PC-9 (cell line): Measurements from ENCODE around the gene SRC. TPM values are rescaled to one million over a fixed set of nuclear protein-coding genes. Genes with fewer than 3 reads are reported as not detected.

ENCODE experiments used
- BruUV-seq: library from RNA; stranded (reverse); fragments of 400-500 nt; replicated peaks from 2 replicates; lab custom pipeline; 2021; lab: Mats Ljungman, UMichigan
- CTCF ChIA-PET: fragments of 300-600 bp; sonication (Branson Sonifier 250); formaldehyde crosslinking; loops from one replicate; lab custom pipeline; 2022; ENCODE audit warnings: antibody characterized with exemption; lab: Charles Lee
- POLR2A ChIA-PET: fragments of 300-600 bp; sonication (Branson Sonifier 250); formaldehyde crosslinking; loops from one replicate; lab custom pipeline; 2022; ENCODE audit warnings: antibody characterized with exemption; ENCODE audit not compliant: unreplicated experiment; lab: Charles Lee
- DNase-seq, 2 experiments: peaks; one replicate each; pipeline versions ENCODE4 v3.0.0 to v3.0.0-alpha.2; 2015 to 2022; ENCODE audit warnings: mixed read lengths in 1 of 2
- H2AFZ ChIP-seq: fragments of 200-600 bp; sonication (generic); 2 replicates; pipeline ENCODE4 v1.8.1; 2017; ENCODE audit warnings: antibody characterized with exemption
- H3F3A ChIP-seq: fragments of 200-600 bp; sonication (generic); 2 replicates; pipeline ENCODE4 v1.8.1; 2017; ENCODE audit warnings: antibody characterized with exemption, mild to moderate bottlenecking, low read depth; ENCODE audit not compliant: insufficient read depth
- H3K27ac ChIP-seq: fragments of 200-600 bp; sonication (generic); 2 replicates; pipeline ENCODE4 v1.6.1; 2016; ENCODE audit warnings: mixed run types
- H3K27me3 ChIP-seq: fragments of 200-600 bp; sonication (generic); 2 replicates; pipeline ENCODE4 v1.6.1; 2016; ENCODE audit warnings: low read depth, mixed run types; ENCODE audit not compliant: insufficient read depth
- H3K36me3 ChIP-seq: fragments of 200-600 bp; sonication (generic); 2 replicates; pipeline ENCODE4 v1.6.1; 2016; ENCODE audit warnings: low read depth, mixed run types
- H3K4me1 ChIP-seq: fragments of 200-600 bp; sonication (generic); replicated peaks from 2 replicates; pipeline ENCODE4 v1.6.1; 2016; ENCODE audit warnings: mixed run types; ENCODE audit not compliant: insufficient read depth
- H3K4me2 ChIP-seq: fragments of 200-600 bp; sonication (generic); 2 replicates; pipeline ENCODE4 v1.6.1; 2017; ENCODE audit warnings: mixed run types
- H3K4me3 ChIP-seq: fragments of 200-600 bp; sonication (generic); 2 replicates; pipeline ENCODE4 v1.6.1; 2016; ENCODE audit warnings: mixed run types
- H3K79me2 ChIP-seq: fragments of 200-600 bp; sonication (generic); 2 replicates; pipeline ENCODE4 v1.6.1; 2017; ENCODE audit warnings: low read depth, mixed run types
- H3K9me2 ChIP-seq: fragments of 200-600 bp; sonication (generic); 2 replicates; pipeline ENCODE4 v1.8.1; 2017; ENCODE audit warnings: mild to moderate bottlenecking; ENCODE audit not compliant: insufficient read depth
- H3K9me3 ChIP-seq: fragments of 200-600 bp; sonication (generic); 2 replicates; pipeline ENCODE4 v1.8.1; 2016; ENCODE audit warnings: low read depth; ENCODE audit not compliant: insufficient read depth
- H4K20me1 ChIP-seq: fragments of 200-600 bp; sonication (generic); 2 replicates; pipeline ENCODE4 v1.8.1; 2017; ENCODE audit not compliant: insufficient read depth
- CTCF ChIP-seq: fragments of 200-600 bp; sonication (generic); conservative IDR thresholded peaks from 2 replicates; pipeline ENCODE4 v1.6.1; 2017; ENCODE audit warnings: mixed run types, antibody characterized with exemption, mild to moderate bottlenecking, moderate library complexity
- EZH2 ChIP-seq: fragments of 200-600 bp; sonication (generic); IDR thresholded peaks from 2 replicates; pipeline ENCODE4 v1.8.0; 2017; ENCODE audit warnings: antibody characterized with exemption, low read depth
- intact Hi-C: fragments of 100-400 bp; cut with micrococcal nuclease; formaldehyde crosslinking; loops from one replicate; pipeline ENCODE4 v1.10.0; 2022; ENCODE audit not compliant: unreplicated experiment
- total RNA-seq: library from RNA; stranded (reverse); gene quantifications from 2 replicates; pipeline ENCODE4 v1.2.3, GENCODE V29; 2021

Gene SRC
- total RNA-seq, 1 experiment from 2014 or later = 58.4 TPM

GRCh38 chr20:37425103-37425625 lies 79.2 kb downstream of the SRC start:
- ChIA-PET POLR2A (no interaction called here), CTCF (no interaction called here)
- H3K4me3 ChIP-seq = no peak overlapping the region
- H3K9me2 ChIP-seq = no peaks in the 10 kb centered on the region
- H3K9me3 ChIP-seq = no peaks in the 10 kb centered on the region
- no peak overlapping the region for H3K27ac ChIP-seq
- no peak for TF ChIP-seq CTCF
- no peak for TF ChIP-seq EZH2
- no peak overlapping the region for H3K4me2 ChIP-seq
- H3F3A ChIP-seq = no peaks in the 10 kb centered on the region
- H3K79me2 ChIP-seq = no peaks in the 10 kb centered on the region
- no peak overlapping the region for H2AFZ ChIP-seq
- DNase-seq = no peak
- no peaks in the 10 kb centered on the region for H3K4me1 ChIP-seq
- BruUV-seq = no TSS peak
- intact Hi-C loops = no loop called here
- H4K20me1 ChIP-seq = peaks cover 5% of the 10 kb centered on the region; the same call in 1 of the 2 replicates
- H3K36me3 ChIP-seq = no peaks in the 10 kb centered on the region
- peaks cover 98% of the 10 kb centered on the region for H3K27me3 ChIP-seq

DNA sequence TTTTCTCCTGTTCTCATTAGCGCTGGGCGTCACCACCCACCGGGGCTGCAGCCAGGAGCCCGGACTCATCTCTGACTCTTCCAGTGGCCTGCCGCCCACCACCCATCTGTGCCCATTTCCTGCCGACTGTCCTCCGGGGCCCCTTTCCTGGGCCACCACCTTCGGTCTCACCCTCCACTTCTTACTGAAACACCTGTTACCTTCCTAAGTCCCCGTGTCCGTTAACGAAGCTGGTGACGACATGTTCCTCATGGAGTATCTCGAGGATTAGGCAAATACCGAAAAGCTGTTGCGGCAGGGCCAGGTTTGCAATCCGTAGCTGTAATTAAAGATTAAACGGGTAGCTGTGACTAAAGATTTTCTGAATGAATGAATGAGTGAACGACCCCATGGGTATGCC lies 80.2 kb downstream of the SRC start:
- Histone ChIP-seq H3F3A (no peaks in the 10 kb centered on the region), H4K20me1 (peaks cover 4% of the 10 kb centered on the region; the same call in 1 of the 2 replicates), H3K9me3 (no peaks in the 10 kb centered on the region), H3K79me2 (no peaks in the 10 kb centered on the region), H3K36me3 (no peaks in the 10 kb centered on the region), H3K27me3 (peaks cover 98% of the 10 kb centered on the region), H2AFZ (no peak overlapping the region), H3K4me2 (no peak overlapping the region), H3K9me2 (no peaks in the 10 kb centered on the region), H3K4me3 (no peak overlapping the region), H3K27ac (no peak overlapping the region), H3K4me1 (no peaks in the 10 kb centered on the region)
- ChIA-PET CTCF (no interaction called here), POLR2A (interaction anchor here (0.5 kb wide), 1 partner anchor 151 kb away, joined by 5 read pairs; no protein-coding TSS in a partner anchor)
- DNase-seq = no peak
- intact Hi-C loops = no loop called here
- BruUV-seq = no TSS peak
- no peak for TF ChIP-seq EZH2
- no peak for TF ChIP-seq CTCF

- ChIA-PET POLR2A (no interaction called here), CTCF (no interaction called here)
- no peak for TF ChIP-seq EZH2
- no peak for TF ChIP-seq CTCF
- Histone ChIP-seq H3K9me3 (no peaks in the 10 kb centered on the region), H3K27me3 (peaks cover 98% of the 10 kb centered on the region), H3K4me2 (no peak overlapping the region), H3F3A (no peaks in the 10 kb centered on the region), H2AFZ (no peak overlapping the region), H3K9me2 (no peaks in the 10 kb centered on the region), H3K4me3 (no peak overlapping the region), H3K4me1 (no peaks in the 10 kb centered on the region), H3K27ac (no peak overlapping the region), H4K20me1 (no peaks in the 10 kb centered on the region; the same call in 1 of the 2 replicates), H3K79me2 (no peaks in the 10 kb centered on the region), H3K36me3 (no peaks in the 10 kb centered on the region)
- BruUV-seq = no TSS peak
- DNase-seq = no peak
- intact Hi-C loops = no loop called here
Observed at GRCh38 chr20:37426978-37427377, 81.0 kb downstream of the SRC start.
